ENCODE measurements around the gene TUT1.

Gene TUT1

DNA sequence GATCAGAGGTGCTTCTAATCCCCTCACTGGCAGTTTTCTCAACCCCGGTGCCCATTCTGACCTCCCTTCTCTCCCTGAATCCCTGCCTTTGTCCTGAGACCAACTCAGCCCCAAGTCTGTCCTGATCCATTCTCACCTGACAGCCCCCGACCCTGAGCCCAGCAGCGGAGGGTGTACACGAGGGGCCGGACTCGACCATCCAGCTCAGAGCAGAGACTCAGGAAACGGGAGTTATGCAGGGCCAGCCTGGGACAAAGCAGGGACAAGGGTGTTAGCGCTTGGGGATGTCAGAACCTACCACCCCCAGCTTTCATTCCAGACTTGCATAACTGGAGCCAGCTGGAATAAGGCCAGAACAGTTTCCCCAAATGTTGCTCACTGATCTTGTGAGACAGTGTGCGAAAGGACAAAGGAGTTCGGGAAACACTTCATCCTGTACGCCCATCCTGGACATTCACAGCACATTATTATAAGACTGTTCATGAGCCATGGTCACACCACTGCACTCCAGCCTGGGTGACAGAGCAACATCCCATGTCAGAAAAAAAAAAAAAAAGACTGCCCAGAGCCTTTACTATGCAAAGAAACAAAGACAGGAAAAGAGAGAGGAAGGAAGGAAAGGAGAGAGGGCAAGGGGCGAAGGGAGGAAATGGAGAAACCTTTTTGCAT lies 14.1 kb downstream of the TUT1 start:
- TF ChIP-seq, protein P1, sequence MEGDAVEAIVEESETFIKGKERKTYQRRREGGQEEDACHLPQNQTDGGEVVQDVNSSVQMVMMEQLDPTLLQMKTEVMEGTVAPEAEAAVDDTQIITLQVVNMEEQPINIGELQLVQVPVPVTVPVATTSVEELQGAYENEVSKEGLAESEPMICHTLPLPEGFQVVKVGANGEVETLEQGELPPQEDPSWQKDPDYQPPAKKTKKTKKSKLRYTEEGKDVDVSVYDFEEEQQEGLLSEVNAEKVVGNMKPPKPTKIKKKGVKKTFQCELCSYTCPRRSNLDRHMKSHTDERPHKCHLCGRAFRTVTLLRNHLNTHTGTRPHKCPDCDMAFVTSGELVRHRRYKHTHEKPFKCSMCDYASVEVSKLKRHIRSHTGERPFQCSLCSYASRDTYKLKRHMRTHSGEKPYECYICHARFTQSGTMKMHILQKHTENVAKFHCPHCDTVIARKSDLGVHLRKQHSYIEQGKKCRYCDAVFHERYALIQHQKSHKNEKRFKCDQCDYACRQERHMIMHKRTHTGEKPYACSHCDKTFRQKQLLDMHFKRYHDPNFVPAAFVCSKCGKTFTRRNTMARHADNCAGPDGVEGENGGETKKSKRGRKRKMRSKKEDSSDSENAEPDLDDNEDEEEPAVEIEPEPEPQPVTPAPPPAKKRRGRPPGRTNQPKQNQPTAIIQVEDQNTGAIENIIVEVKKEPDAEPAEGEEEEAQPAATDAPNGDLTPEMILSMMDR (IDR thresholded peaks at IDR 0.05; ENCODE audit: borderline replicate concordance, control extremely low read depth, extremely low read depth, insufficient read depth, missing control alignments), result no peak
- in situ Hi-C loops (cut with MboI; ENCODE audit: low sequenced_read_pairs, unreplicated experiment), result no loop called here
- DNase-seq (ENCODE audit: low spot score), result no peak

DNA sequence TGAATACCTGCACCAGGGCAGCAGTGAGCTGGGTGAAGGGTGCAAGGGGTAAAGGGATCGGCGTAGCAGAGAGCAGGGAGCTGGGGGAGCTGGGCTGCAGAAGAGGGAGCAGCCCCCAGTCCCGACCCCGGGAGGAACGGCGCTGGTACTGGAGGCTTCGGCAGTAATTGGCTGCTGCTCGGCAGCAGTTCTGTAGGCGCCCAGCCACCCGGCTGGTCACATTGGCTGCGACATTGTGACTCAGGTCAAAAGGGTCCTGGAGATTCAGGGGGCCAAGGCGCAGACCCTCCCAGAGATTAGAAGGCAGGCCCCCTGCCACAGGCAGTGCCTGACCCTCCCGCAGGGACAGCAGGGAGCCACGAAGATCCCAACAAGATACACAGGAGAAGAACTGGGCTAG lies 15.5 kb downstream of the TUT1 start:
- DNase-seq (ENCODE audit: low spot score), result no peak
- TF ChIP-seq, protein P1 (IDR thresholded peaks at IDR 0.05; ENCODE audit: borderline replicate concordance, control extremely low read depth, extremely low read depth, insufficient read depth, missing control alignments), result no peak
- in situ Hi-C loops (cut with MboI; ENCODE audit: low sequenced_read_pairs, unreplicated experiment), result no loop called here

DNA sequence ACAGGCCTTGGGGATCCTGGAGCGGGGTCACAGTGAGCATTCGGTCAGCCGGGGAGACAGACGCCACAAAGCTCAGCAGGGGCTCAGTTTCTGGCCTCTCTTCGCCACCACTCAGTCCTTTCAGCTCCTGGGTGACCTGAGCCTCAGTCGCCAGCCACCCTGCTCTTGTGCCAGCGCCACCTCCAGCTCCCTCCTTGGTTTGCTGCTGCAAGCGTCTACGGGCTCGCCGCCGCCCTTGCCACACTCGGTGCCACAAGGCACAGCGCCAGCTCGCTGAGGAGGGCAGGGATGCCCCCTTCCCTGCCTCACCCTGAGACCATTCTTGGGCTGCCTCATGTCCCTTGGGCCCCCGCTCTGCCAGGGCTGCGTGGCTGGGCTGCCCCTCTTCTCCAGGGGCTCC lies 16.2 kb downstream of the TUT1 start:
- in situ Hi-C loops (cut with MboI; ENCODE audit: low sequenced_read_pairs, unreplicated experiment), result no loop called here
- peak; percentile 29 for DNase-seq (ENCODE audit: low spot score)
- TF ChIP-seq, protein P1 (IDR thresholded peaks at IDR 0.05; ENCODE audit: borderline replicate concordance, control extremely low read depth, extremely low read depth, insufficient read depth, missing control alignments), result no peak

DNA sequence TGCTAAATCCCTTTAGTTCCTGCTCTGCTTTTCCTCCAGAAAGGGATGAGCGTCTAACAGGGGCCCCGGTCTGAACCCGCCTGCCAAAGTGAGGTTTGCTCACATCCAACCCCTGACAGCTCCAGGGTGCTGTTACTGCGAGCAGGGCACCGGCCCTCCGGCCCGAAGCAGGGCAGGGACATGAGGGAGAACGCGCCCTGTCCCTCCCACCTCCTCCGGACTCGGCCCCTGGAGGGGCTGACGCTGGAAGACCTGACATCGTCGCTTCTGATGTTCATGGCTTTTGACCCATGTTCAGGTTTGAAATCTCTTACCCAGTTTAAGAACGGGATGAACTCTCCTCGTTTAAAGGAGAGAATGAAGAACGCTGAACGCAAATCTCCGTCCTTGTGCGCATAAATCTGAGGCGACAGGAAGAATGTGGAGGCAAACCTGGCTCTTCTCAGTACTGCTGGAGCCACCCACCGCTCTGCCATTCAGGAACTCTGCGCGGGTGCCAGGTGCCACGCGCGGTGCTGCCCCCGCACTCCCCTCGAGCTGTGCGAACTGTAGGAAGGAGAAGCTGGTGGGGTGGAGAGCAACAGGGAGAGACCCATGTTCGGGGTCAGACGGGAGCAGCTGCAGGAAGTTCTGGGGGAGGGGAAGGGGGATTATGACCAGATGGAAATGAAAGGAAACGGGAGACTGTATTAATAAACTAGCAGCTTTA lies 16.8 kb downstream of the TUT1 start:
- in situ Hi-C loops (cut with MboI; ENCODE audit: low sequenced_read_pairs, unreplicated experiment), result no loop called here
- TF ChIP-seq, protein P1 (IDR thresholded peaks at IDR 0.05; ENCODE audit: borderline replicate concordance, control extremely low read depth, extremely low read depth, insufficient read depth, missing control alignments), result no peak
- peak; percentile 58 for DNase-seq (ENCODE audit: low spot score)

DNA sequence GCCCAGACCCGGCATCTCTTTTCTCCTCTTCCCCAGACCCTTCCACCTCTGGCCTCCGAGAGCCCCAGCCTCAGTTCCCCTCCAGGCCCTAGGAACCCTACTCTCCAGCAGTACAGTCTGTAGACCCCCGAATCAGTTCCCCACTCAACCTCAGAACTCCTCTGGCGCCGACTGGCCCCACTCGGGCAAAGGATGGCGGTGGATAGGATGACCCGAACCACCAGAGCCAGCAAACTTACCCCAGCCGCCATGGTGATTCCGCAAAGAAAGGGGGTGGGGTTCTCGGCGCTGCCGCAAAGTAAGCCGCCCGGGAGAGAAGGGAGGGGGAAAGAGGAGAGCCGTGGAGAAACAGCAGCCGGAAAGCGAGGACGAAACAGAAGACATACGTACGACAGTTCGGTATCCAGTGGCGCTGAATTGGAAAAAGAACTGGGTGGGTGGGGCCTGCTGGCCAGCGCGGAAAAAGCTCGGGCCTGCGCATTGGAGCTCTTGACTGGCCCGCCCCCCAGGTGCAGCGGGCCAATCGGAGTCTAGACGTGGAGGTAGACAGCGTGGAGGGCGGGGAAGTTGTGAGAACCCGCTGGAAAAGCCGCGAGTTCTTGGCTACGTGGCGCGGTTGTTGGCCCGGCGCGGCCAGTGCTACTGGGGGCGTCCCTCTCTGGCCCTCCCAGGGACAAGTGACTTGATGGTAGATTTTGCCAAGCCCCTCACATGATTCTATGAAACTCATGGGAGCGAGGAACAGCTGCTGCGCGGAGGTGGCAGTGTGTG lies 17.5 kb downstream of the TUT1 start, which contains the start of gene EEF1G:
Gene EEF1G, minus strand, starts transcription at position 300 of the 771 bp plus-strand sequence. Its CDS starts 49 bp downstream, at position 251.
- TF ChIP-seq, protein P1 (IDR thresholded peaks at IDR 0.05; ENCODE audit: borderline replicate concordance, control extremely low read depth, extremely low read depth, insufficient read depth, missing control alignments), result no peak
- in situ Hi-C loops (cut with MboI; ENCODE audit: low sequenced_read_pairs, unreplicated experiment), result no loop called here
- DNase-seq (ENCODE audit: low spot score), result peak; percentile 99

DNA sequence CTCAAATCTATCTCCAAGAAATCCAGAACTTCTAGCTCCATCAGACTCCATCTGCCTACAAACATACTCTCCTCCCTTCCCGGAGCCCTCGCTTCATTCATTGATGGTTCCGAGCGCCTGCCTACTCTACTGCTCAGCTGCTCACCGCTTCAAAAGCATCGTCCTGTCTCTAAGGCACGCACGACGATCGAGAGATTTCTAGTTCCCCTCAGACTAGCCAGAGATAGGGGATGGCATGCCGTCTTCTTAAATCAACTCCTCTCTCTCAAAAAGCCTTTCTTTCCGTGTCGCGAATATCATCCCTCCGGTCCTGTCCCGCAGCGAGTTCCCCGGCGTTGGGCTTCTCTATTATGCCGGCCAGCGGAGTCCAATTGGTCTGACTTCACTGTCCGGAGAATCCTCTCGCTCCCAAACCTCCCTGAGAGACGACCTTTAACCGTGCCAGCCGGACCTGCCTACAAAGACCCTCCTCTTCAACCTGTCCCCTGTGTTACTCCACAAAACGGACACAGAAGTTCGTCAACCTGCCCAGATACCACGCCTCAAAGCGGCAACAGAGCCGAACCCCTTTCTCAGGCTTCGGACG lies 18.2 kb downstream of the TUT1 start:
- TF ChIP-seq, protein P1 (IDR thresholded peaks at IDR 0.05; ENCODE audit: borderline replicate concordance, control extremely low read depth, extremely low read depth, insufficient read depth, missing control alignments), result no peak
- in situ Hi-C loops (cut with MboI; ENCODE audit: low sequenced_read_pairs, unreplicated experiment), result no loop called here
- peak; percentile 36 for DNase-seq (ENCODE audit: low spot score)
